HuH-7 (cell line): ENCODE data around the gene LTBP4.
A peak's percentile ranks its signal among the peaks of the same experiment; 100 is the strongest.
"Not testable (repeated sequence)": the region's sequence is repeated elsewhere in the genome, so short reads cannot be mapped to it uniquely, and the experiment has no call there.

ENCODE experiments used
- DNase-seq: peaks from one replicate; pipeline ENCODE4 v3.0.0; 2011; ENCODE audit warnings: low spot score

The LTBP4 gene

GRCh38 chr19:40575326-40575725 lies 25.8 kb upstream of the LTBP4 start:
- DNase-seq: no peak

GRCh38 chr19:40576151-40576584 lies 25.0 kb upstream of the LTBP4 start:
- DNase-seq: no peak

- DNase-seq: peak; percentile 100
These were observed 24.4 kb upstream of the LTBP4 start, which contains the start of gene SHKBP1 for GRCh38 chr19:40576585-40577451. TSS of gene SHKBP1 (plus strand) at chr19:40576873. CDS start at chr19:40576900, 27 bp downstream.

- no peak for DNase-seq
These were observed 22.7 kb upstream of the LTBP4 start for GRCh38 chr19:40578442-40578908.

GRCh38 chr19:40580619-40581018 lies 20.6 kb upstream of the LTBP4 start:
- DNase-seq: no peak

- DNase-seq: no peak
These were observed 19.6 kb upstream of the LTBP4 start for GRCh38 chr19:40581531-40581930.

GRCh38 chr19:40582467-40582866 lies 18.7 kb upstream of the LTBP4 start:
- DNase-seq: no peak

GRCh38 chr19:40583283-40583682 lies 17.9 kb upstream of the LTBP4 start:
- DNase-seq: no peak

GRCh38 chr19:40584007-40584406 lies 17.2 kb upstream of the LTBP4 start:
- DNase-seq: no peak

- DNase-seq: no peak
These were observed 15.8 kb upstream of the LTBP4 start for GRCh38 chr19:40585241-40585981.

- DNase-seq: no peak
These were observed 15.2 kb upstream of the LTBP4 start for GRCh38 chr19:40585982-40586422.

- no peak for DNase-seq
These were observed 14.6 kb upstream of the LTBP4 start for GRCh38 chr19:40586611-40587010.

- no peak for DNase-seq
These were observed 12.9 kb upstream of the LTBP4 start for GRCh38 chr19:40588110-40588854.

GRCh38 chr19:40588926-40589569 lies 12.1 kb upstream of the LTBP4 start:
- DNase-seq: no peak

- DNase-seq: no peak
These were observed 11.4 kb upstream of the LTBP4 start for GRCh38 chr19:40589591-40590429.

- DNase-seq: no peak
These were observed 10.5 kb upstream of the LTBP4 start for GRCh38 chr19:40590464-40591265.

- not testable (repeated sequence) for DNase-seq
These were observed 9.4 kb upstream of the LTBP4 start for GRCh38 chr19:40591724-40592123.

- no peak for DNase-seq
These were observed 9.0 kb upstream of the LTBP4 start for GRCh38 chr19:40592170-40592569.

- no peak for DNase-seq
These were observed 6.9 kb upstream of the LTBP4 start for GRCh38 chr19:40594255-40594654.

- DNase-seq: no peak
These were observed 6.5 kb upstream of the LTBP4 start for GRCh38 chr19:40594657-40595091.
